ENCODE measurements around the gene LY6G6D.

The LY6G6D gene

DNA sequence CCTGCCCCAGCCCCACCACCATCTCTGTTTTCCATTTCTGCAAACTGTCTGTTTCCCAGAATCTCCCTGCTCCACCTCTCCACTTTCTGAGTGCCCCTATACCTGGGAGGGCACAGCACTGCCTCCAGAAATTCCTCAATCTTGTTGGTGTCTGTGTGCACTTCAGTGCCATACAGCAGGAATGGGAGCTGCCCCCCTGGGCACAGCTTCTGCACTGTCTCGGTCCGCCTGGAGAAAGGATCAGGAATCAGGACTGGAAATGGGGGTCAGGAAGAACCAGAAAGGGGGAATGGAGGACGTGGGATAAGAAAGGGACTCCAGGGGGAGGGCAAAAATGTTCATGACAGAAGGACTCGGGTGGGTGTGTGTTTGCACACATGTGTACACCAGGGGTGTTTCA is 18.6 kb downstream of the LY6G6D start:
- H3K27ac ChIP-seq: peak overlapping the region; percentile 95
- no peak for TF ChIP-seq ZFX (IDR thresholded peaks at IDR 0.05)
- TF ChIP-seq, protein P1, sequence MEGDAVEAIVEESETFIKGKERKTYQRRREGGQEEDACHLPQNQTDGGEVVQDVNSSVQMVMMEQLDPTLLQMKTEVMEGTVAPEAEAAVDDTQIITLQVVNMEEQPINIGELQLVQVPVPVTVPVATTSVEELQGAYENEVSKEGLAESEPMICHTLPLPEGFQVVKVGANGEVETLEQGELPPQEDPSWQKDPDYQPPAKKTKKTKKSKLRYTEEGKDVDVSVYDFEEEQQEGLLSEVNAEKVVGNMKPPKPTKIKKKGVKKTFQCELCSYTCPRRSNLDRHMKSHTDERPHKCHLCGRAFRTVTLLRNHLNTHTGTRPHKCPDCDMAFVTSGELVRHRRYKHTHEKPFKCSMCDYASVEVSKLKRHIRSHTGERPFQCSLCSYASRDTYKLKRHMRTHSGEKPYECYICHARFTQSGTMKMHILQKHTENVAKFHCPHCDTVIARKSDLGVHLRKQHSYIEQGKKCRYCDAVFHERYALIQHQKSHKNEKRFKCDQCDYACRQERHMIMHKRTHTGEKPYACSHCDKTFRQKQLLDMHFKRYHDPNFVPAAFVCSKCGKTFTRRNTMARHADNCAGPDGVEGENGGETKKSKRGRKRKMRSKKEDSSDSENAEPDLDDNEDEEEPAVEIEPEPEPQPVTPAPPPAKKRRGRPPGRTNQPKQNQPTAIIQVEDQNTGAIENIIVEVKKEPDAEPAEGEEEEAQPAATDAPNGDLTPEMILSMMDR (conservative IDR thresholded peaks at IDR 0.05): no peak

GRCh38 chr6:31734247-31734820 is 19.2 kb downstream of the LY6G6D start:
- peak overlapping the region; percentile 95 for H3K27ac ChIP-seq
- TF ChIP-seq, protein P1 (conservative IDR thresholded peaks at IDR 0.05): no peak
- no peak for TF ChIP-seq ZFX (IDR thresholded peaks at IDR 0.05)

GRCh38 chr6:31734821-31735406 is 19.8 kb downstream of the LY6G6D start:
- H3K27ac ChIP-seq: peak overlapping the region; percentile 95
- TF ChIP-seq, protein P1 (conservative IDR thresholded peaks at IDR 0.05): no peak
- TF ChIP-seq ZFX (IDR thresholded peaks at IDR 0.05): no peak

- H3K27ac ChIP-seq: peak within 1 kb of the TSS; percentile 95
- TF ChIP-seq, protein P1 (conservative IDR thresholded peaks at IDR 0.05): no peak
- TF ChIP-seq ZFX (IDR thresholded peaks at IDR 0.05): no peak
Measured at GRCh38 chr6:31736021-31736767, 21.0 kb downstream of the LY6G6D start, which contains the start of gene CLIC1. Gene CLIC1 (minus strand): TSS chr6:31736530. CDS start chr6:31736300, 230 bp downstream.

DNA sequence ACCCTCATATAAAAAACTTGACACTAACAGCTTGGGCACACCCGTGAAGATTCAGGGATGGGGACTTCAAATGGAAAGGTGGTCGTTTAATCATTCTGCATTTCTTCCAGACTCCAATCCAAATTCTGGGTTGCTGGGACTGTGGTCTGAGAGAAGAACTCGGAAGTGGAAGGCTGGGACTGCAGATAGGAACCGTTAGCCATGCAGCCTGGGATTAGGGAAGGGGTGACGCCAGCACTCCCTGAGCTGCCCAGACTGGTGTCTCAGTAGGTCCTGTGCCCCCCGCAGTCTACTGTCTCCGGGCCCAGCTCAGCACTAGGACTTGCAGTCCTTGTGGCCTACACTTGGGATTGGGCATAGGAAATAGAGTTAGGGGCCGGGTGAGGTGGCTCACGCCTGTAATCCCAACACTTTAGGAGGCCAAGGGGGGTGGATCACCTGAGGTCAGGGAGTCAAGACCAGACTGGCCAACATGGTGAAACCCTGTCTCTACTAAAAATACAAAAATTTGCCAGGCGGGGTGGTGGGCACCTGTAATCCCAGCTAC is 21.7 kb downstream of the LY6G6D start:
- H3K27ac ChIP-seq: peak overlapping the region; percentile 95

GRCh38 chr6:31737315-31737990 is 22.3 kb downstream of the LY6G6D start:
- peak overlapping the region; percentile 95 for H3K27ac ChIP-seq
- TF ChIP-seq ZFX (IDR thresholded peaks at IDR 0.05): no peak
- TF ChIP-seq, protein P1 (conservative IDR thresholded peaks at IDR 0.05): no peak

More for the DNA sequence above, 21.7 kb downstream of the LY6G6D start:
- TF ChIP-seq ZFX (IDR thresholded peaks at IDR 0.05): no peak
- TF ChIP-seq, protein P1 (conservative IDR thresholded peaks at IDR 0.05): no peak
